T1000 (cell line): Measurements from ENCODE around the gene SEC14L5.
A peak's percentile ranks its signal among the peaks of the same experiment; 100 is the strongest.

Source experiments
- DNase-seq: peaks from one replicate; lab custom pipeline; 2025; ENCODE audit warnings: mixed read lengths; lab: John Stamatoyannopoulos, UW

The SEC14L5 gene

GRCh38 chr16:5015351-5015750, 57.2 kb downstream of the SEC14L5 start:
- no peak for DNase-seq

DNA sequence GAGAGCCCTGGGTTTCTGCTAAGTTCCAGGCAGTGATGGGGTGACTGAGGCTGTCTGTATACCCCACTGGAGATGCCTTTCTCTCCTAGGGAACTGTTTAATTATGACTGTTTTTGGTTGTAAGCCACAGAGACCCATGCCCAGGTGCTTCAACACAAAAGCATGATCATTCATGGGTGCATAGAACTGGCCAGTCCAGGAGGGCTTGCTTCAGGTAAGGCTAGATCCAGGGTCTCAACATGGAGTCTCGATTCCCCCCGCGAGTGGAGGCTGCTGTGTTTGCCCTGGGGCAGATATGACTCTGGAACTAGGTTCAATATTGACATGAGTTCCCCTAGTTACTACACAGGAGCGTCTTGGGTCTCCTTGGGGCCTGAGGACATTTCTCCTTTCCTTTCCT, 57.8 kb downstream of the SEC14L5 start:
- no peak for DNase-seq

DNA sequence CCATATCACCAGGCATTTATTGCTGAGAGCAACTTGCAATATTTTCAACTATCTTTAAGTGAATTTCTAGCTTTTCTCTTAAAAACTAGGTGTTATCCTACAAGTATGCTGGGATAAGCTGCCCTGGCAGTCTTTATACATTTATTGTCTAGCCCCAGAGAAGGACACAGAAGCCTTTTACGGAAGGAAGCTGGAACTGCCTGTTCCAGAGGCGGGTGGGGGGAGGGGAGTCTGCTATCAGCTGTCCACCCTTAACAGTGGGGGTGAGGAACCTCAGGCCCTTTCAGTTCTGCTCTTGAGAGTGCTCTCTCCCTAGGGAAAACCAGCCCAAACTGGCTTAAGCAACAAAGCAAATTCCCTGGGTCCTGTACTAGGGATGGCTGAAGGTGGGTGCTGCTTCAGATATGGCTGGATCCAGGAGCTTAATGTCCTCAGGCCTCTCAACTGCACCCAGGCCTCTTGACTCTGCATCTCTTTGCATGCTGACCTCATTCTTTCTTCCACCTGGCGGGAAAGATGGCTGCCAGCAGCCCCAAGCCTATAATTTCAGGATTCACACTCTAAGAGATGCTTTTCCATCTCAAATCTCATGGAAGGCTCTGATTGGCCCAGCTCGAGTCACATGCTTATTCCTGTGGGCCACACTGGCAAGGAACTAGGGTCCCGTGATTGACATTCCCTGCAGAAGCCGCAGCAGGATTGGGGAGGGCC, 59.0 kb downstream of the SEC14L5 start:
- no peak for DNase-seq

- DNase-seq = no peak
These were observed 59.5 kb downstream of the SEC14L5 start for GRCh38 chr16:5017678-5017969.

GRCh38 chr16:5018793-5019192, 60.7 kb downstream of the SEC14L5 start:
- DNase-seq = no peak

GRCh38 chr16:5019775-5020174, 61.6 kb downstream of the SEC14L5 start:
- no peak for DNase-seq

- DNase-seq = no peak
These were observed 62.4 kb downstream of the SEC14L5 start for GRCh38 chr16:5020551-5020950.

DNA sequence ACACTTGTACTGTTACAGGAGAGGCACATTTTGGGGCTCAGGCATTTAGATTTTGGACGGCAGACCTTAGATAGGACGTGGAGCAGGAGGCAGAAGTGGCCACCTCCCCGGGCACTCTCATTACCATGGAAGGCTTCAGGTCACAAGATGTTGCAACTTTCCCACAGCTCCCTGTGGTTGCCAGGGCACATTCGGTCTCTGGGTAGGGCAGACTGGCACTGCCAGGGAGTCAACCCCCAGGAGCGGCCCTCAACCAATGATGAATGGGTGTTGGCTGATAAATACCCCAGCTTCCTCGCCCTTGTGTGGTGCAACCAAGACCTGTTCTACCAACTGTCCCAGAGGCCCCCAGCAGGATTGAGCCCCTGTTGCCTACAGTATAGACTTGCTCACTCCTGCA, 64.4 kb downstream of the SEC14L5 start:
- no peak for DNase-seq

DNA sequence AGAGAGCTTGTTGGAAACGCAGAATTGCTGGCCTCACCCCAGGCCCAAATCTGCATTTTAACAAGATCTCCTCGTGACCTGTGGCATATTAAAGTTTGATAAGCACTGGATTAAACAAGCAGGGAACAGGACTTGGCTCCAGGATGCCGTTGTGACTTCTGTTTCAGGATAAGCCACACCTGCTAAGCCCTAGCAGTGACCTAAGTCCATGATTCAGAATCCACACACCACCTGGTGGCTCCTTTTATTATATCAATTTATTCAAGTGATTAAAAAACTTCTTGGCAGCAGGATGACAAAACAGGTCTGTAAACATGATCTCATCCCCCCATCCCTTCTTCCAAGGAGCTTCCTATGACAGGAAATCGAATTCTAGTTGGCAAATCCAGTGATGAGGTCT, 66.5 kb downstream of the SEC14L5 start:
- DNase-seq = no peak

- DNase-seq = no peak
These were observed 67.1 kb downstream of the SEC14L5 start for GRCh38 chr16:5025171-5025632.

DNA sequence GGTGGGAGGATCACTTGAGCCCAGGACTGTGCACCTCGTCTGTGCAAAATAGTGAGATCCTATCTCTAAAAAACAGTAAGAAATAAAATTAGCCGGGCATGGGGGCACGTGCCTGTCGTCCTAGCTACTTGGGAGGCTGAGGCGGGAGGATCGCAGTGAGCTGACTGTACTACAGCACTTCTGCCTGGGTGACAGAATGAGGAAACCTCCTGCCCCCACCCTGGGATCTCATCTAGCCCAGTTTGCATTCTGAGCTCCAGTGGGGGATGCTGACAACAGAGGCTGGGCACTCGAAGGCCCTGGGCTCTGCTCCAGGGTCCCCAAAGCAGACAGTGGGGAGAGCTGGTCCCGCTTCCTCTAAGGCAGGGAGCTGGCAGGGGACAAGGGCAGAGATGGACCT, 68.5 kb downstream of the SEC14L5 start:
- no peak for DNase-seq

DNA sequence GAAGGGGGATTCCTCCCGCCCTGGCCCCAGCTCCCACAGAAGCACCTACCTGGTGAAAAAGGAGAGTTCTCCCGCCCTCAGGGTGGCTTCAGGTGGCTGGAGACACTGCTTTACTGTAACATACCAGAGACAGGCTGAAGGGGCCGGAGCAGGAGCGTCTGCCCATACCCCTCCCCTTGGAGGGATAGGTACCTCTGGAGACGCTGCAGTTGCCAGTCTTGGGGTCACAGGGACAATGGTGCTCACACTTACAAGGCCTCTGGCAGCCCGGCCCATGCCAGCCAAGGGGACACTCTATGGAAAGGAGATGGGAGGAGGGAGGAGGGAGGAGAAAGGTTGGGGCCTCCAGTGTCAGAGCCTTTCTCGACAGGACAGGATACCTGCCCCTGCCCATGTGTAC, 69.0 kb downstream of the SEC14L5 start:
- DNase-seq = no peak

GRCh38 chr16:5027575-5028235, 69.6 kb downstream of the SEC14L5 start:
- DNase-seq = no peak

GRCh38 chr16:5028950-5029475, 70.9 kb downstream of the SEC14L5 start:
- no peak for DNase-seq

DNA sequence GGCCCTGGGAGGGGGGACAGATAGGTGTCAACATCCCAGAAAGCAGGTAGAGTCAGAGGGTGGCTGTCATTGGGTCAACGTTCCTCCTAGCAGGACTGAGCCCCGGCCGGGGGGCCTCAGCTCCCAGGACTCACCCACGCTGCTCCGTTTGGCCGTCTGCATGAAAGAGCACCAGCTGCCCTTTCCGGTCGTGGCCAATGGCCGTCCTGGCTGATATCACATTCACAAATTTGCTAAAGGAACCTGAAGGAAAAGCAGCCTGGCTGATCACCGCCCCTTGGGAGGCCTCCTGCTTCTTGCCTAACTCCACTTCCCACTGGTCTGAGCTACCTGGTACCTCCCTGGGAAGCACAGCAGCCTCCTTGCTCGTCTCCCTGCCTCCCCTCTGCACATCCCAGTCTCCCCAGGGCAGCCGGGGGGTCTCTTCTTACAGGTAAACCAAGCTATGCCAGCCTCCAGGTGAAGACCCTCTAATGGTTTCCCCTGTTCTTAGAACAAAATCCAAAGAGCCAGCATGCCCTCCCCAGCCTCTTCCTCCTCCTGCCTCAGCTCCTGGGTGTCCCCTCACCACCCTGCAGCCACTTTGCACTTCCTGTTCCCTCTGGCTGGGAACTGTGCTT, 72.2 kb downstream of the SEC14L5 start:
- DNase-seq = no peak

GRCh38 chr16:5031601-5032000, 73.5 kb downstream of the SEC14L5 start:
- DNase-seq = no peak

DNA sequence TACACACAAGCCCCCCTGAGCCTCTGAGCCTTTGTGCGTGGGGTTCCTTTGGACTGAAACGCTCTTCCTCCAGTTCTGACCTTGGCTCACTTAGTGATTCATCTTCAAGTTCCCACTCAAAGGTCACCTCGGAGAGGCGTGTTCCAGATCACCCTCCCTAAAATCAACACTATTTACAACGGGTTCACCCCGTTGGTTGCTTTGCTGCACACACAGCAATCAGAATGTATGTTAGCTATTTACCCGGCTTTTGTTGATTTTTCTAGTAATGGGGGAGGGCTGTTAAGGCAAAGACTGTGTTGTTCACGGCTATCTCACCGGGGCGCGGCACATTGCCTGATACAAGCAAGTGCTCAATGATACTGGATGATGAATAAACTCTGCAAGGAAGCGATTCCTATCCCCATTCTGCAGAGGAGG, 74.6 kb downstream of the SEC14L5 start:
- no peak for DNase-seq

DNA sequence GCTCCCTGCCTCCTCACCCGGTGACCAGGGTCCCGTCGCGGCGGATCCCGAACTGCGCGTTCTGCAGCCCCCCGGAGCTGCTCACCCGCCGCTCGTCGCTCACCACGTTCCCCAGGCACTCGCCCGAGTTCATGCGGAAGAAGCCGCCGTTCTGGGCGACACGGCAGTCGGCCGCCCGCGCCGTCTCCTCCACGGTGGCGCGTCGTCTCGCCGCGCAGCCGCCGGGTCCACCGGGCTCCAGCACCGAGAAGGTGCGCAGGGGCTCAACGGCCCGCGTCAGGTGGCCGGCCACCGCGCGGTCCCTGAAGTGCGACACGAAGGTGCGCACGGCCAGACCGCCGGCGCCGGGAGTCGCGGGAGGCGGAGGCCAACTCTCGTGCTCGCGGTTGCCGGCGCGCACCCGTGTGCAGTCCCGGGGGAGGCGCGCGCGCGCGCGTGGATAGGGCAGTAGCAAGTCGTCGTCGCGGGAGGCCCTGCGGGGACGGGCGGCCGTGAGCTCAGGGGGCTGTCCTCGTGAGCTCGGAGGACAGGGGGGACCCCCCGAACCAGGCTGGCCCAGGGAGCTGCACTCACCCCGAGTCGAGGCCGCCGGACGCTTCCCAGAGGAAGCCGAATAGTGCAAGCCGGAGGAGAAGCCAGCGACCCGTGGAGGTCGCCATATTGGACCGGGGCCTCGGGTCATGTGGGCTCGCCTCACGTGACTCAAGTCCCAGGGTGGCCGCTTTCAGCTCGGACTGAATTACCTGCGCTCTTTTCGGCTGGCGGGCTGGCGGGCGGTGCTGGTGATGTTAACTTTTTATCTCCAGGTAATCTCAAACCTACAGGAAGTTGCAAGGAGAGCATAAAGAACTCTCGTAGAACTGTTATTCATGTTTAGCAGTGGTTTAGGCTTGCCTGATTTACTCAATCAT, 75.4 kb downstream of the SEC14L5 start, which contains the start of gene NAGPA:
Gene NAGPA, minus strand, starts transcription at position 680 of the 911 bp plus-strand sequence. Its CDS starts 21 bp downstream, at position 659.
- peak; percentile 70 for DNase-seq

DNA sequence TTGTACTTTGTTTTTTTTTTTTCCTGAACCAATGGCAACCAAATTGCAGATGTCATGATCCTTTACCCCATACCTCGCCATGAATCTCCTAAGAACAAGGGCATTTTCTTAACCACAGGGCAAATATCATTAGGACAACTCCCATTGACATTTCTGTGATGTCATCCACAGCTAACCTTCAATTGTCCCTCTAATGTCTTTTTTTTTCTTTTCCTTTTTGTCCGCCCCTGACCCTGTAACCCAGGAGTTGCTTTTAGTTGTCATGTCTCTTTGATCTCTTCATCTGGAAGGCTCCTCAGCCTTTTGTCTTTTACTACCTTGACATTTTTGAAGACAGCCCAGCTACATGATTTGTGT, 76.0 kb downstream of the SEC14L5 start:
- no peak for DNase-seq

GRCh38 chr16:5035909-5036227, 77.7 kb downstream of the SEC14L5 start:
- no peak for DNase-seq

- DNase-seq = no peak
These were observed 78.4 kb downstream of the SEC14L5 start for GRCh38 chr16:5036228-5037156.
